HL-60 (cell line): ENCODE data around the gene TSC22D2.

ENCODE experiments used
- DNase-seq, 2 experiments: peaks; one replicate each; pipeline ENCODE4 v3.0.0-alpha.2; 2010 to 2020; ENCODE audit warnings: low read depth in 1 of 2, low spot score in 1 of 2
- H3K27ac ChIP-seq: fragments of 250-450 bp; sonication (Bioruptor Pico); replicated peaks from 2 replicates; pipeline ENCODE4 v1.5.1; 2020; ENCODE audit warnings: mild to moderate bottlenecking, moderate library complexity
- H3K27me3 ChIP-seq: fragments of 250-450 bp; sonication (Bioruptor Pico); 2 replicates; pipeline ENCODE4 v1.5.1; 2021; ENCODE audit warnings: mild to moderate bottlenecking, moderate library complexity; ENCODE audit not compliant: insufficient read depth, poor library complexity, severe bottlenecking
- H3K4me3 ChIP-seq: replicated peaks from 2 replicates; pipeline ENCODE4 v1.5.1; 2011; ENCODE audit warnings: mild to moderate bottlenecking, control low read depth, low read length; ENCODE audit not compliant: insufficient read depth
- CTCF ChIP-seq: IDR thresholded peaks from one replicate; pipeline ENCODE4 v1.5.1; 2011; ENCODE audit warnings: low read length, control low read depth, inconsistent platforms; ENCODE audit not compliant: insufficient read depth
- GABPA ChIP-seq: IDR thresholded peaks from 2 replicates; pipeline ENCODE4 v1.6.1; 2012; ENCODE audit warnings: low read depth
- POLR2AphosphoS5 ChIP-seq: IDR thresholded peaks from 2 replicates; pipeline ENCODE4 v1.6.1; 2012; ENCODE audit warnings: low read depth
- REST ChIP-seq: IDR thresholded peaks from 2 replicates; pipeline ENCODE4 v1.6.1; 2012; ENCODE audit warnings: low read depth; ENCODE audit not compliant: insufficient replicate concordance
- SPI1 ChIP-seq: IDR thresholded peaks from 2 replicates; pipeline ENCODE4 v1.6.1; 2012; ENCODE audit warnings: low read depth, mild to moderate bottlenecking, borderline replicate concordance

TSC22D2 gene

GRCh38 chr3:150407808-150408220, 284 bp upstream of the TSC22D2 start:
- TF ChIP-seq SPI1 (no peak), CTCF (no peak), GABPA (no peak), REST (no peak), POLR2AphosphoS5 (no peak)
- DNase-seq: no peak
- H3K4me3 ChIP-seq: peak overlapping the region; percentile 46
- H3K27me3 ChIP-seq: no peaks in the 10 kb centered on the region
- H3K27ac ChIP-seq: peak overlapping the region; percentile 98

GRCh38 chr3:150409125-150409511, 1.0 kb downstream of the TSC22D2 start:
- no peak for DNase-seq
- TF ChIP-seq SPI1 (no peak), GABPA (no peak), REST (no peak), POLR2AphosphoS5 (no peak), CTCF (no peak)
- Histone ChIP-seq H3K27me3 (no peaks in the 10 kb centered on the region), H3K27ac (peak overlapping the region; percentile 98), H3K4me3 (peak overlapping the region; percentile 80)

GRCh38 chr3:150409512-150410310, 1.6 kb downstream of the TSC22D2 start:
- Histone ChIP-seq H3K27ac (peak overlapping the region; percentile 98), H3K27me3 (no peaks in the 10 kb centered on the region), H3K4me3 (peak overlapping the region; percentile 80)
- no peak for TF ChIP-seq CTCF
- no peak for TF ChIP-seq REST
- TF ChIP-seq GABPA: no peak; the same call in 1 of the 2 replicates
- TF ChIP-seq SPI1: no peak
- TF ChIP-seq POLR2AphosphoS5: no peak
- DNase-seq: peak; percentile 23 to 71
